Measurements from ENCODE around the gene ZNF593OS. TPM values are rescaled to one million over a fixed set of nuclear protein-coding genes. Genes with fewer than 3 reads are reported as not detected.

The ZNF593OS gene
- polyA plus RNA-seq (2011; rRNA removed) (not detected in 2 replicates), polyA minus RNA-seq (2011; rRNA and poly(A)+ RNA removed) (not detected in 2 replicates)

GRCh38 chr1:26171084-26172072, at the start of gene ZNF593OS:
Gene ZNF593OS, minus strand, starts transcription at chr1:26171832. Its CDS starts 171 bp downstream, at chr1:26171661.
- DNase-seq (ENCODE audit: low read depth) = no peak
- POLR2A ChIA-PET = no interaction called here
- H3K4me3 ChIP-seq (ENCODE audit: low read depth, low read length) = peak within 1 kb of the TSS; percentile 58
- H3K27me3 ChIP-seq (ENCODE audit: control insufficient read depth, insufficient read depth, low read length) = no peaks in the 10 kb centered on the region
- H3K36me3 ChIP-seq (ENCODE audit: control insufficient read depth, insufficient read depth, low read length) = no peaks in the 10 kb centered on the region; the same call in 1 of the 2 replicates
- CTCF ChIA-PET = interaction anchor here (0.5 to 4.8 kb wide), 6 partner anchors 9 to 224 kb away, joined by 3 to 25 read pairs (median 5); partner anchors contain the start of gene CEP85
- TF ChIP-seq CTCF (IDR thresholded peaks at IDR 0.05; ENCODE audit: insufficient read depth, low read depth, low read length) = no peak

GRCh38 chr1:26221094-26221493, 49.5 kb upstream of the ZNF593OS start:
- DNase-seq (ENCODE audit: low read depth) = no peak
- CTCF ChIA-PET = interaction anchor here (0.7 to 6.3 kb wide), 2 partner anchors 9 to 13 kb away, joined by 3 to 46 read pairs; partner anchors contain the start of gene CEP85
- peaks cover 17% of the 10 kb centered on the region for H3K27me3 ChIP-seq (ENCODE audit: control insufficient read depth, insufficient read depth, low read length)
- no peaks in the 10 kb centered on the region for H3K36me3 ChIP-seq (ENCODE audit: control insufficient read depth, insufficient read depth, low read length)
- POLR2A ChIA-PET = no interaction called here
- no peak overlapping the region for H3K4me3 ChIP-seq (ENCODE audit: low read depth, low read length)
- no peak for TF ChIP-seq CTCF (IDR thresholded peaks at IDR 0.05; ENCODE audit: insufficient read depth, low read depth, low read length)

- no peak overlapping the region for H3K4me3 ChIP-seq (ENCODE audit: low read depth, low read length)
- ChIA-PET CTCF (interaction anchor here (6.3 kb wide), 1 partner anchor 13 kb away, joined by 46 read pairs; the partner anchor contains the start of gene CEP85), POLR2A (no interaction called here)
- H3K27me3 ChIP-seq (ENCODE audit: control insufficient read depth, insufficient read depth, low read length) = peaks cover 16% of the 10 kb centered on the region
- DNase-seq (ENCODE audit: low read depth) = no peak
- no peaks in the 10 kb centered on the region for H3K36me3 ChIP-seq (ENCODE audit: control insufficient read depth, insufficient read depth, low read length)
- TF ChIP-seq CTCF (IDR thresholded peaks at IDR 0.05; ENCODE audit: insufficient read depth, low read depth, low read length) = no peak
Observed at GRCh38 chr1:26220199-26220912, 48.7 kb upstream of the ZNF593OS start.

GRCh38 chr1:26218906-26219494, 47.4 kb upstream of the ZNF593OS start:
- no peak for DNase-seq (ENCODE audit: low read depth)
- no peak for TF ChIP-seq CTCF (IDR thresholded peaks at IDR 0.05; ENCODE audit: insufficient read depth, low read depth, low read length)
- no peak overlapping the region for H3K4me3 ChIP-seq (ENCODE audit: low read depth, low read length)
- H3K36me3 ChIP-seq (ENCODE audit: control insufficient read depth, insufficient read depth, low read length) = no peaks in the 10 kb centered on the region
- ChIA-PET CTCF (no interaction called here), POLR2A (no interaction called here)
- peaks cover 12% of the 10 kb centered on the region for H3K27me3 ChIP-seq (ENCODE audit: control insufficient read depth, insufficient read depth, low read length)

Measured in BJ (cell line).